ENCODE measurements around the gene DAW1. TPM values are rescaled to one million over a fixed set of nuclear protein-coding genes. Genes with fewer than 3 reads are reported as not detected.
A peak's percentile ranks its signal among the peaks of the same experiment; 100 is the strongest.
"Not testable (repeated sequence)": the region's sequence is repeated elsewhere in the genome, so short reads cannot be mapped to it uniquely, and the experiment has no call there.

DAW1 gene
- total RNA-seq, 1 donor = not detected

- no peak for DNase-seq (ENCODE audit: low read depth in 2 of 3, low spot score in 2 of 3)
Observed at GRCh38 chr2:227906991-227907390, 35.6 kb downstream of the DAW1 start.

- DNase-seq (ENCODE audit: low read depth in 2 of 3, low spot score in 2 of 3) = no peak
Observed at GRCh38 chr2:227908266-227909054, 37.0 kb downstream of the DAW1 start.

GRCh38 chr2:227914362-227914761 lies 42.9 kb downstream of the DAW1 start:
- DNase-seq (ENCODE audit: low read depth in 2 of 3, low spot score in 2 of 3) = no peak

DNA sequence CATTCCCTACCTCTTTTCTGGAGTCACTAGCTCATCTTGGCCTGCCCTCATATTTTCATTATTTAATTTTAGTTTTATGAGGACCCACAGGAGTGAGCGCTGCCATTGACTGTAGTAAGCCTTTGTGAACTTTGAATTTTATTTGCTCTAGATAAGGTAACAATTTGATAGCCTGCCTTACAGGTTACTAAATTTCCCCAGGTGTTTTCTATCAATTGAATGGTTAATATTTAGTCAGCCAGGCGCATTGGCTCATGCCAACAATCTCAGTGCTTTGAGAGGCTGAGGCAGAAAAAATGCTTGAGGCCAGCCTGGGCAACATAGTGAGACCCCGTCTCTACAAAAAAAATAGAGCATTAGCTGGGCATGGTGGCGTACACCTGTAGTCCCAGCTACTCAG lies 50.2 kb downstream of the DAW1 start:
- no peak for DNase-seq (ENCODE audit: low read depth in 2 of 3, low spot score in 2 of 3)

DNA sequence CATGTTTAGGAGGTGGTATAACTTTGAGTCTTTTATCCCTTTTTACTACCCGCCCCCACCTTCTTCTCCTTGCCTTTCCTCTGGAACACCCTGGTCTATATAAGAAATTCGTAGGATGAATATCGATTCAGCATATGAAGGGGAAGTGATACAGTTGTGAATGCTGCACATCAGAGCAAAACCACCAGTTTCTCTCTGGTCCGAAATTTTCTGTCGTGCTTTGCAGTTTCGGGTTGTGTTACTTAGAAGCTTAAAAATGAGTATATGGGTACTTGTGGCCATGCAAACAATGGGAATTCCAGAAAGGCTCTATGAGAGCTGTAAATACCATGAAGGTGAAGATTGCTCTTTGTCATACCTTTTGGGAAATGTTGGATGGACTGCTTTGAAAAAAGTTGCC lies 60.6 kb downstream of the DAW1 start:
- DNase-seq (ENCODE audit: low read depth in 2 of 3, low spot score in 2 of 3) = no peak

GRCh38 chr2:227932403-227932802 lies 61.0 kb downstream of the DAW1 start:
- no peak for DNase-seq (ENCODE audit: low read depth in 2 of 3, low spot score in 2 of 3)

DNA sequence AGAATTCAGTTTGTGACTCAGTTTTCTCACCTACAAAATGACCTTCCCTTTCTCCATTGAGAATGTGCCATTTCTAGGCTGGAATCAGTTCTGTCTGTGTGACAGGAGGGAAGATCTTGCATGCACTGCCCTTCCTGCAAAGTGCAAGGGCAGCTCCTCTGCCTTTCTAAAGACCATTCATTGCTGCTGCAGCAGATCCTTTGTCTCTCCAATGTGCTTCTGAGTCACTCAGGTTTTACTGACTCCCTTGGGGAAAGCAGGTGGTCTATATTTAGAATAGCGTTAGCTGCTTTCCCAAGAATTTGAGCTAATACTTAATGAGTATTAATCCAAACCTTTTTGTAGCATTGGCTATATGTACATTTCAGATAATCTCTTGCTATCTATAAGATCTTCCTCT lies 62.5 kb downstream of the DAW1 start:
- no peak for DNase-seq (ENCODE audit: low read depth in 2 of 3, low spot score in 2 of 3)

DNA sequence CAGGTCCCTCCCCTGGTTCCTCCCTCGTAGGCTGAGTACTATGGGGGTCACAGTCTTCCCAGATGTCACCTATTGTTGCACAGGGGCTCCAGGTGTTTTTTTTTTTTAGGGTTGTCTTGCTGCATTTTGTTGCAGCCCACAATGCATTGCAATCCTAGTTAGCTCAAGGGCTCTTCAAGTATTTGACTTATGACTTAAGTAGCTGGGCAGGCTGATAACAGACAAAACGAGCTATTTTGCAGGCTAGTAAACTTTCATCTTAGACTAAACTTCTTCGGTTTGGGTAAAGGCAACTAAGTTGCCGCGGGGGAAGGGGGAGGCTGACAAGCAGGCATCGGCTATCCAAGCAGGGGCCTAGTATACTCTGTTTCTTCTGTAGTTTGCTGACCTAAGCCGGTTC lies 64.8 kb downstream of the DAW1 start:
- not testable (repeated sequence) for DNase-seq (ENCODE audit: low read depth in 2 of 3, low spot score in 2 of 3)

DNA sequence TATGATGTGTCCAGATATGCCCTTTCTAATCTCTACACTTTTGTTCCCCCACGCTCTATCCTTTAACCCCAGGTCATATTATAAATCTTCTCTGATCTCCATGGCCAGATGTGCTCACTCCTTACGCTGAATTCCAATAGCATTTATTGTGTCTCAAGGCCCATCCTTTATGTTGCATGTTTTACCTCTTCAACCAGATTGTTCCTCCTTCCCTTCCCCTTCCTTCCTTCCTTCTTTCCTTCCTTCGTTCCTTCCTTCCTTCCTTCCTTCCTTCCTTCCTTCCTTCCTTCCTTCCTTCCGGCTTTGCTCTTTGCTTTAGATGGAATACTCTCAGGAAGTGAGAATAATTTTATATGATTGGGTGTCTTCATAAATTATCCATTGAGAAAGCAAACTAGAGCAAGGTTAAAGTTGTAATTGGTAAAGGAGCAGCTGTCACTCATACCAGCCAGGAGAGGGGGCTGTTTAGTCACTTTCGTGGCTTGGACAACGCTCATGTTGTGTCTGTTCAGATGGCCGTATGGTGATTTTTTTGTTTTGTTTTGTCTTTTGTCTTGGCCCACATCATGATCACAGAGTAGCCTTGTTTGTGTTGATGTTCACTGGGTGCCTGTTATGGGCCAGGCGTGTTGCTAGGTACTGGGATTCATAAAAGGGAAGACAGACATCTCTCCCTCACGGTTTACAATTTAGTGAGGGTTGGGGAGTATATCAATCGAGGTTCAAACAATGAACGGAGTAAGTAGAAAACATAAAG lies 68.0 kb downstream of the DAW1 start:
- DNase-seq (ENCODE audit: low read depth in 2 of 3, low spot score in 2 of 3) = peak in 1 of 3 donors; percentile 0

DNA sequence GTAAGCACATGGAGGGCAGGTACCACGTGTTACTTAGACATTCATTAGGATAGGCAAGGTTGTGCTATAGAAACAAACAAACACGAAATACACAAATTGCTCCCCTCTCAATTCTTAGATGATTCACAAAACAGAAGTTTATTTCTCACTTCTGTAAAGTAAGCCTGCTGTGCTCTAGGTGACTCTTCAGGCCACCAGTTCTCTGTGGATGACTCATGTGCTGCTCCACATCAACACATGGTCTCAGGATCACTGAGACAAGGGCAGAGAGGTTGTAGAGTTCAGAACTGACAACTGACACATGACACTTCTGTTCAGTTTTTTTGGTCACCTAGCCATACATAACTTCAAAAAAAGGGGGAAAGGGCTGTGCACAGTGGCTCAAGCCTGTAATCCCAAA lies 70.6 kb downstream of the DAW1 start:
- DNase-seq (ENCODE audit: low read depth in 2 of 3, low spot score in 2 of 3) = no peak

DNA sequence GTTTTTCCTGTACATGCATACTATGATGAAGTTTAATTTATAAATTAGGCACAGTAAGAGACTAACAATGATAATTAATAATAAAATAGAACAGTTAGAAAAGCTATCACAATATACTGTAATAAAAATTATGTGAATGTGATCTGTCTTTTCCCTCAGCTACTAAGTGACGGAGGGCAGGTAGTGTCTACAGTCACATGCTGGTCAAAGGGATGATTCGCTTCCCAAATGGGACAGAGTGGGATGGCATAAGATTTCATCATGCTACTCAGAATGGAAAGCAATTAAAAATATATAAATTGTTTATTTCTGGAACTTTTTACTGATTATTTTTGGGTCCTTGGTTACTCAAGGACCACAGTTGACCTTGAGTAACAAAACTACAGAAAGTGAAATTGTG lies 71.5 kb downstream of the DAW1 start:
- no peak for DNase-seq (ENCODE audit: low read depth in 2 of 3, low spot score in 2 of 3)

DNA sequence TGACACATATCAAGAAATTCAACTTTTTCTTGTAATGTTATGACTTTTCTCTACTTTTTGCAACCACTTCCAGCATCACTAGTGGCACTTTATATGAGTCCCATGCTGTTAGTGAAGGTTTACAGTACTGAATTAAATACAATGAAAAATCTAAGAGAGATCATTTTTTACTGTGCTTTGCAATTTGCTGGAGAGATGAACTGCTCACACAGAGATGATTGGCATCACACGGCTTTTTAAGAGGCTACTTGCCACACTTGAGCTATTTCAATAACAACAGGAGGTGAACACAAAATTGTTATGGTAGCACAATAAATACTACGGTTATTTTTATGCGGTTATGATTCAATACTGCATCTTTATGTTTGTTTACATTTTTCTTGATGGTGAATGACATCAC lies 88.9 kb downstream of the DAW1 start:
- DNase-seq (ENCODE audit: low read depth in 2 of 3, low spot score in 2 of 3) = no peak

GRCh38 chr2:227971619-227972230 lies 100.3 kb downstream of the DAW1 start:
- DNase-seq (ENCODE audit: low read depth in 2 of 3, low spot score in 2 of 3) = no peak

- no peak for DNase-seq (ENCODE audit: low read depth in 2 of 3, low spot score in 2 of 3)
Observed at GRCh38 chr2:227973241-227973640, 101.8 kb downstream of the DAW1 start.

Small RNA genes lying within 50 kb of the gene (small RNA-seq; reads per million reads assigned to genes)
- not detected for gene RF00402

Other genes starting within 250 kb of the DAW1 start
- not detected for gene SCYGR5, start 204.8 kb upstream of the DAW1 start, total RNA-seq
- gene SLC19A3, start 153.6 kb upstream of the DAW1 start, total RNA-seq = not detected
- not detected for gene SCYGR6, start 146.9 kb upstream of the DAW1 start, total RNA-seq
- gene SCYGR7, start 143.3 kb upstream of the DAW1 start, total RNA-seq = not detected
- not detected for gene SCYGR8, start 125.7 kb upstream of the DAW1 start, total RNA-seq
- not detected for gene CCL20, start 57.8 kb upstream of the DAW1 start, total RNA-seq

Data from hematopoietic multipotent progenitor cell (in vitro differentiated cells).